GM19099 (cell line): Measurements from ENCODE around the gene WDR27.

ENCODE experiments used
- POLR2A ChIP-seq: IDR thresholded peaks from 3 replicates; pipeline ENCODE4 v1.6.1; 2011; ENCODE audit warnings: low read depth; ENCODE audit not compliant: insufficient read length; ENCODE audit errors: extremely low read depth

WDR27 gene

GRCh38 chr6:169510871-169511270, 191.0 kb downstream of the WDR27 start:
- no peak for TF ChIP-seq POLR2A

GRCh38 chr6:169508452-169508851, 193.4 kb downstream of the WDR27 start:
- no peak for TF ChIP-seq POLR2A

GRCh38 chr6:169503422-169504152, 198.2 kb downstream of the WDR27 start:
- TF ChIP-seq POLR2A = no peak

- TF ChIP-seq POLR2A = no peak
Observed at GRCh38 chr6:169502445-169502844, 199.4 kb downstream of the WDR27 start.

- TF ChIP-seq POLR2A = no peak
Observed at GRCh38 chr6:169501777-169502313, 200.0 kb downstream of the WDR27 start.

GRCh38 chr6:169501128-169501527, 200.7 kb downstream of the WDR27 start:
- TF ChIP-seq POLR2A = no peak

- TF ChIP-seq POLR2A = no peak
Observed at GRCh38 chr6:169500688-169501087, 201.1 kb downstream of the WDR27 start.

GRCh38 chr6:169499848-169500247, 202.0 kb downstream of the WDR27 start:
- TF ChIP-seq POLR2A = no peak

GRCh38 chr6:169498916-169499513, 202.8 kb downstream of the WDR27 start:
- no peak for TF ChIP-seq POLR2A

- TF ChIP-seq POLR2A = no peak
Observed at GRCh38 chr6:169495601-169496000, 206.2 kb downstream of the WDR27 start.

GRCh38 chr6:169494038-169494437, 207.8 kb downstream of the WDR27 start:
- TF ChIP-seq POLR2A = no peak

- no peak for TF ChIP-seq POLR2A
Observed at GRCh38 chr6:169491482-169491881, 210.3 kb downstream of the WDR27 start.

- TF ChIP-seq POLR2A = no peak
Observed at GRCh38 chr6:169490830-169491229, 211.0 kb downstream of the WDR27 start.

GRCh38 chr6:169490246-169490641, 211.6 kb downstream of the WDR27 start:
- TF ChIP-seq POLR2A = no peak

- no peak for TF ChIP-seq POLR2A
Observed at GRCh38 chr6:169489563-169490245, 212.1 kb downstream of the WDR27 start.
